ENCODE data around the gene CASZ1.
A peak's percentile ranks its signal among the peaks of the same experiment; 100 is the strongest.

CASZ1 gene

GRCh38 chr1:10692401-10693021, 103.9 kb downstream of the CASZ1 start:
- Histone ChIP-seq H3K27ac (no peak overlapping the region), H3K4me2 (ENCODE audit: low read length) (no peak overlapping the region), H3K4me1 (no peaks in the 10 kb centered on the region), H3K79me2 (no peaks in the 10 kb centered on the region), H2AFZ (no peak overlapping the region), H3K9me3 (ENCODE audit: control insufficient read depth, low read length) (no peaks in the 10 kb centered on the region), H3K27me3 (ENCODE audit: control insufficient read depth, insufficient read depth, low read length) (no peaks in the 10 kb centered on the region), H3K36me3 (ENCODE audit: control insufficient read depth, insufficient read depth, low read length) (no peaks in the 10 kb centered on the region), H3K4me3 (ENCODE audit: low read depth, low read length) (no peak overlapping the region), H3K9ac (no peak overlapping the region)
- peak; percentile 15 for TF ChIP-seq CTCF (IDR thresholded peaks at IDR 0.05)

GRCh38 chr1:10691740-10692125, 104.7 kb downstream of the CASZ1 start:
- Histone ChIP-seq H3K4me3 (ENCODE audit: low read depth, low read length) (no peak overlapping the region), H3K9me3 (ENCODE audit: control insufficient read depth, low read length) (no peaks in the 10 kb centered on the region), H2AFZ (no peak overlapping the region), H3K27me3 (ENCODE audit: control insufficient read depth, insufficient read depth, low read length) (no peaks in the 10 kb centered on the region), H3K79me2 (no peaks in the 10 kb centered on the region), H3K36me3 (ENCODE audit: control insufficient read depth, insufficient read depth, low read length) (no peaks in the 10 kb centered on the region), H3K4me1 (no peaks in the 10 kb centered on the region), H3K4me2 (ENCODE audit: low read length) (no peak overlapping the region), H3K9ac (no peak overlapping the region), H3K27ac (no peak overlapping the region)
- TF ChIP-seq CTCF (IDR thresholded peaks at IDR 0.05): no peak

- H3K79me2 ChIP-seq: no peaks in the 10 kb centered on the region
- no peak for TF ChIP-seq CTCF (IDR thresholded peaks at IDR 0.05)
- H3K36me3 ChIP-seq (ENCODE audit: control insufficient read depth, insufficient read depth, low read length): no peaks in the 10 kb centered on the region
- no peak overlapping the region for H3K4me2 ChIP-seq (ENCODE audit: low read length)
- no peaks in the 10 kb centered on the region for H3K9me3 ChIP-seq (ENCODE audit: control insufficient read depth, low read length)
- no peaks in the 10 kb centered on the region for H3K27me3 ChIP-seq (ENCODE audit: control insufficient read depth, insufficient read depth, low read length)
- no peaks in the 10 kb centered on the region for H3K4me1 ChIP-seq
- no peak overlapping the region for H3K9ac ChIP-seq
- no peak overlapping the region for H3K4me3 ChIP-seq (ENCODE audit: low read depth, low read length)
- no peak overlapping the region for H3K27ac ChIP-seq
- H2AFZ ChIP-seq: no peak overlapping the region
Observed at GRCh38 chr1:10691075-10691739, 105.2 kb downstream of the CASZ1 start.

- Histone ChIP-seq H3K9ac (no peak overlapping the region), H3K9me3 (ENCODE audit: control insufficient read depth, low read length) (no peaks in the 10 kb centered on the region), H3K79me2 (no peaks in the 10 kb centered on the region), H3K4me3 (ENCODE audit: low read depth, low read length) (no peak overlapping the region), H2AFZ (no peak overlapping the region), H3K27me3 (ENCODE audit: control insufficient read depth, insufficient read depth, low read length) (no peaks in the 10 kb centered on the region), H3K36me3 (ENCODE audit: control insufficient read depth, insufficient read depth, low read length) (no peaks in the 10 kb centered on the region), H3K4me2 (ENCODE audit: low read length) (no peak overlapping the region), H3K4me1 (no peaks in the 10 kb centered on the region), H3K27ac (no peak overlapping the region)
- no peak for TF ChIP-seq CTCF (IDR thresholded peaks at IDR 0.05)
Observed at GRCh38 chr1:10690484-10690883, 106.0 kb downstream of the CASZ1 start.

GRCh38 chr1:10688409-10688786, 108.0 kb downstream of the CASZ1 start:
- no peak overlapping the region for H3K9ac ChIP-seq
- H3K36me3 ChIP-seq (ENCODE audit: control insufficient read depth, insufficient read depth, low read length): no peaks in the 10 kb centered on the region

More at GRCh38 chr1:10688409-10688786, 108.0 kb downstream of the CASZ1 start:
- H3K4me3 ChIP-seq (ENCODE audit: low read depth, low read length): no peak overlapping the region
- no peaks in the 10 kb centered on the region for H3K4me1 ChIP-seq
- no peak overlapping the region for H3K27ac ChIP-seq
- H2AFZ ChIP-seq: no peak overlapping the region
- H3K9me3 ChIP-seq (ENCODE audit: control insufficient read depth, low read length): no peaks in the 10 kb centered on the region
- no peak for TF ChIP-seq CTCF (IDR thresholded peaks at IDR 0.05)
- no peaks in the 10 kb centered on the region for H3K79me2 ChIP-seq
- H3K27me3 ChIP-seq (ENCODE audit: control insufficient read depth, insufficient read depth, low read length): no peaks in the 10 kb centered on the region
- no peak overlapping the region for H3K4me2 ChIP-seq (ENCODE audit: low read length)
